ENCODE results near the gene TTC27.

GRCh38 chr2:32723467-32724079, 95.7 kb downstream of the TTC27 start:
- TF ChIP-seq CTCF (IDR thresholded peaks at IDR 0.05; ENCODE audit: low read depth, low read length) = no peak
- TF ChIP-seq EZH2phosphoT487 (IDR thresholded peaks at IDR 0.05; ENCODE audit: low read depth) = no peak
